SK-N-SH (cell line): Measurements from ENCODE around the gene MMRN1. TPM values are rescaled to one million over a fixed set of nuclear protein-coding genes. Genes with fewer than 3 reads are reported as not detected.

ENCODE experiments used
- CTCF ChIA-PET: fragments of 300-600, 350-600 bp; formaldehyde crosslinking; extraction: SDS; loops from one replicate; lab custom pipeline; 2021; lab: Yijun Ruan, JAX
- POLR2A ChIA-PET: fragments of 350-600 bp; sonication (Branson Sonifier 250); formaldehyde crosslinking; extraction: SDS; loops from one replicate; lab custom pipeline; 2020; ENCODE audit warnings: antibody characterized with exemption, inconsistent platforms; lab: Yijun Ruan, JAX
- DNase-seq: peaks from one replicate; pipeline ENCODE4 v3.0.0; 2012
- H2AFZ ChIP-seq: fragments of 200-600 bp; sonication (generic); 2 replicates; pipeline ENCODE4 v1.8.1; 2016; ENCODE audit warnings: antibody characterized with exemption, mild to moderate bottlenecking, low read depth
- H3F3A ChIP-seq: fragments of 200-600 bp; sonication (generic); replicated peaks from 2 replicates; pipeline ENCODE3; 2016; ENCODE audit warnings: antibody characterized with exemption, mild to moderate bottlenecking; ENCODE audit not compliant: insufficient read depth
- H3K27ac ChIP-seq, 2 experiments: fragments of 200-500 bp in 1 of 2; fragments of 200-600 bp in 1 of 2; sonication (Bioruptor generic) in 1 of 2; sonication (generic), shearing (Covaris generic) in 1 of 2; 2 replicates each; pipeline versions ENCODE4 v1.5.1 to v1.6.1; 2014 to 2016; ENCODE audit warnings: low read depth in 2 of 2, inconsistent platforms in 1 of 2, low read length in 1 of 2, mild to moderate bottlenecking in 1 of 2, mixed read lengths in 1 of 2
- H3K27me3 ChIP-seq: fragments of 200-600 bp; sonication (generic), shearing (Covaris generic); 2 replicates; pipeline ENCODE4 v1.6.1; 2016; ENCODE audit warnings: mixed run types; ENCODE audit not compliant: insufficient read depth
- H3K36me3 ChIP-seq, 2 experiments: fragments of 200-500 bp in 1 of 2; fragments of 200-600 bp in 1 of 2; sonication (Bioruptor generic) in 1 of 2; sonication (generic) in 1 of 2; replicated peaks in 1 of 2; 2 replicates each; pipeline versions ENCODE3 to v1.5.1; 2014 to 2016; ENCODE audit warnings: low read length in 1 of 2, mild to moderate bottlenecking in 1 of 2; ENCODE audit not compliant: insufficient read depth in 2 of 2, control insufficient read depth in 1 of 2
- H3K4me1 ChIP-seq, 2 experiments: fragments of 200-500 bp in 1 of 2; fragments of 200-600 bp in 1 of 2; sonication (Bioruptor generic) in 1 of 2; sonication (generic), shearing (Covaris generic) in 1 of 2; 2 replicates each; pipeline versions ENCODE4 v1.5.1 to v1.6.1; 2014 to 2016; ENCODE audit warnings: low read depth in 1 of 2, low read length in 1 of 2, mixed run types in 1 of 2; ENCODE audit not compliant: insufficient read depth in 2 of 2, control insufficient read depth in 1 of 2
- H3K4me2 ChIP-seq: fragments of 200-600 bp; sonication (generic), shearing (Covaris generic); 2 replicates; pipeline ENCODE4 v1.6.1; 2017; ENCODE audit warnings: mixed run types
- H3K4me3 ChIP-seq, 2 experiments: fragments of 200-500 bp in 1 of 2; fragments of 200-600 bp in 1 of 2; sonication (Bioruptor generic) in 1 of 2; sonication (generic), shearing (Covaris generic) in 1 of 2; 2 replicates each; pipeline versions ENCODE4 v1.5.1 to v1.8.1; 2014 to 2016; ENCODE audit warnings: low read depth in 2 of 2, inconsistent platforms in 1 of 2, low read length in 1 of 2, mild to moderate bottlenecking in 1 of 2, mixed read lengths in 1 of 2, moderate library complexity in 1 of 2
- H3K79me2 ChIP-seq: fragments of 200-600 bp; sonication (generic); 2 replicates; pipeline ENCODE4 v1.8.1; 2017; ENCODE audit warnings: mild to moderate bottlenecking; ENCODE audit not compliant: insufficient read depth
- H3K9ac ChIP-seq: fragments of 200-600 bp; sonication (generic); 2 replicates; pipeline ENCODE4 v1.6.1; 2017; ENCODE audit warnings: mixed run types
- H3K9me2 ChIP-seq: fragments of 200-600 bp; sonication (generic); 2 replicates; pipeline ENCODE4 v1.6.1; 2017; ENCODE audit warnings: mixed run types
- H3K9me3 ChIP-seq: fragments of 200-600 bp; sonication (generic); 2 replicates; pipeline ENCODE4 v1.6.1; 2017; ENCODE audit warnings: mixed run types, mild to moderate bottlenecking, moderate library complexity
- H4K20me1 ChIP-seq: fragments of 200-600 bp; sonication (generic); 2 replicates; pipeline ENCODE4 v1.6.1; 2017; ENCODE audit warnings: mild to moderate bottlenecking, mixed run types; ENCODE audit not compliant: insufficient read depth
- CHD2 ChIP-seq: fragments of 150-350 bp; IDR thresholded peaks from 2 replicates; pipeline ENCODE4 v1.6.1; 2018; ENCODE audit warnings: low read length; ENCODE audit not compliant: partially characterized antibody
- CTCF ChIP-seq: fragments of 200-600 bp; sonication (generic); IDR thresholded peaks from 2 replicates; pipeline ENCODE4 v1.6.1; 2017; ENCODE audit warnings: antibody characterized with exemption, mild to moderate bottlenecking, moderate library complexity
- ELF1 ChIP-seq: IDR thresholded peaks from 2 replicates; pipeline ENCODE4 v1.4.0; 2012
- EZH2phosphoT487 ChIP-seq: fragments of 200-600 bp; sonication (generic); IDR thresholded peaks from 2 replicates; pipeline ENCODE4 v1.6.1; 2017; ENCODE audit warnings: low read depth, mixed run types, mild to moderate bottlenecking, antibody characterized with exemption, moderate library complexity, borderline replicate concordance
- GABPA ChIP-seq: IDR thresholded peaks from 2 replicates; pipeline ENCODE4 v1.4.0; 2012; ENCODE audit warnings: low read depth, mild to moderate bottlenecking
- MEF2A ChIP-seq: IDR thresholded peaks from 2 replicates; pipeline ENCODE4 v1.4.0; 2012; ENCODE audit warnings: low read depth, borderline replicate concordance
- RAD21 ChIP-seq: IDR thresholded peaks from 2 replicates; pipeline ENCODE4 v1.6.1; 2012; ENCODE audit warnings: mild to moderate bottlenecking, low read length
- RCOR1 ChIP-seq: fragments of 150-350 bp; IDR thresholded peaks from 2 replicates; pipeline ENCODE4 v1.6.1; 2017; ENCODE audit warnings: antibody characterized with exemption, low read length
- RXRA ChIP-seq: IDR thresholded peaks from 2 replicates; pipeline ENCODE4 v1.4.0; 2012; ENCODE audit warnings: low read depth, mild to moderate bottlenecking, borderline replicate concordance
- USF1 ChIP-seq: IDR thresholded peaks from 2 replicates; pipeline ENCODE4 v1.4.0; 2012; ENCODE audit warnings: low read depth, borderline replicate concordance
- YY1 ChIP-seq: IDR thresholded peaks from 2 replicates; pipeline ENCODE4 v1.4.0; 2012; ENCODE audit warnings: low read depth, mild to moderate bottlenecking
- ZBTB33 ChIP-seq: IDR thresholded peaks from 2 replicates; pipeline ENCODE4 v1.4.0; 2012; ENCODE audit warnings: low read depth, borderline replicate concordance
- WGBS: methylation state at CpG from one replicate; pipeline ENCODE4 v1.1.6; 2017; ENCODE audit warnings: low lambda C conversion rate; 5-methylcytosine and 5-hydroxymethylcytosine counted together
- polyA plus RNA-seq, 3 experiments: library from polyadenylated mRNA; depleted of rRNA; stranded (reverse); fragments of >200 nt; gene quantifications; 2 replicates each; pipeline ENCODE4 v1.2.3, GENCODE V29; 2012

The MMRN1 gene
- polyA plus RNA-seq, 1 of the 3 experiments (the other 2 are of a cell fraction): not detected

- Histone ChIP-seq H3K4me1 (no peaks in the 10 kb centered on the region; a peak in 1 of 4 replicates), H3K36me3 (no peaks in the 10 kb centered on the region), H3K27me3 (no peaks in the 10 kb centered on the region), H4K20me1 (no peaks in the 10 kb centered on the region), H2AFZ (no peak overlapping the region), H3K9ac (no peak overlapping the region), H3F3A (no peaks in the 10 kb centered on the region), H3K4me2 (no peak overlapping the region), H3K9me2 (no peaks in the 10 kb centered on the region), H3K9me3 (no peaks in the 10 kb centered on the region), H3K27ac (no peak overlapping the region), H3K4me3 (no peak overlapping the region), H3K79me2 (no peaks in the 10 kb centered on the region)
- ChIA-PET POLR2A (no interaction called here), CTCF (interaction anchor here (1.6 kb wide), 1 partner anchor 12 kb away, joined by 5 read pairs; no protein-coding TSS in a partner anchor)
- no peak for DNase-seq
- TF ChIP-seq ELF1 (no peak), YY1 (no peak), CTCF (no peak), USF1 (no peak), ZBTB33 (no peak), RXRA (no peak), CHD2 (no peak), EZH2phosphoT487 (no peak)
- WGBS: 84% methylated on average over 13 of the region's 13 CpGs
Observed at GRCh38 chr4:89954906-89955695, 60.4 kb downstream of the MMRN1 start.

- H2AFZ ChIP-seq: no peak overlapping the region
- no peaks in the 10 kb centered on the region for H3K27me3 ChIP-seq
- H4K20me1 ChIP-seq: no peaks in the 10 kb centered on the region
- H3K36me3 ChIP-seq: no peaks in the 10 kb centered on the region
- H3K9ac ChIP-seq: no peak overlapping the region
- H3K4me3 ChIP-seq: no peak overlapping the region
- H3F3A ChIP-seq: no peaks in the 10 kb centered on the region
- H3K79me2 ChIP-seq: no peaks in the 10 kb centered on the region
- no peak for DNase-seq
- no peak overlapping the region for H3K4me2 ChIP-seq
- WGBS: 55% methylated on average over 4 of the region's 4 CpGs
- H3K9me2 ChIP-seq: no peaks in the 10 kb centered on the region
- no peak overlapping the region for H3K27ac ChIP-seq
- H3K9me3 ChIP-seq: no peaks in the 10 kb centered on the region
- H3K4me1 ChIP-seq: no peaks in the 10 kb centered on the region; a peak in 1 of 4 replicates
- TF ChIP-seq RAD21 (no peak), YY1 (no peak), ZBTB33 (no peak), RCOR1 (no peak), GABPA (no peak), RXRA (no peak), MEF2A (no peak)
- POLR2A ChIA-PET: no interaction called here
- CTCF ChIA-PET: interaction anchor here (1.1 to 1.4 kb wide), 2 partner anchors 8 to 68 kb away, joined by 3 to 4 read pairs; no protein-coding TSS in a partner anchor
Observed at GRCh38 chr4:89957046-89957926, 62.6 kb downstream of the MMRN1 start.
